Tibial artery (tissue), 4 donors: ENCODE data around the gene GNPTAB.
"Not testable (repeated sequence)": the region's sequence is repeated elsewhere in the genome, so short reads cannot be mapped to it uniquely, and the experiment has no call there.

Experiments used
- DNase-seq, 2 donors: peaks; one replicate each; pipeline ENCODE4 v3.0.0-alpha.2; 2019
- H3K27ac ChIP-seq, 2 donors: fragments of 200-600 bp; sonication (generic) in 1 of 2; 1 replicate in 1 of 2; 2 replicates in 1 of 2; pipeline ENCODE4 v1.5.1; 2018 to 2019; ENCODE audit warnings: mild to moderate bottlenecking in 1 of 2
- H3K27me3 ChIP-seq, 2 donors: fragments of 200-600 bp; sonication (generic) in 1 of 2; one replicate each; pipeline versions ENCODE4 v1.5.1 to v1.6.0; 2016 to 2019
- H3K36me3 ChIP-seq, 3 donors: fragments of 200-600 bp; sonication (generic) in 2 of 3; one replicate each; pipeline ENCODE4 v1.5.1; 2016 to 2019; ENCODE audit warnings: mild to moderate bottlenecking in 2 of 3
- H3K4me1 ChIP-seq, 4 donors: fragments of 200-600 bp; sonication (generic) in 2 of 4; 1 replicate in 3 of 4; 2 replicates in 1 of 4; pipeline ENCODE4 v1.5.1; 2016 to 2019
- H3K4me3 ChIP-seq, 2 donors: fragments of 200-600 bp; sonication (generic) in 1 of 2; 1 replicate in 1 of 2; 2 replicates in 1 of 2; pipeline ENCODE4 v1.5.1; 2018 to 2019; ENCODE audit warnings: mild to moderate bottlenecking in 2 of 2
- H3K9me3 ChIP-seq, 3 donors: fragments of 200-600 bp; sonication (generic) in 1 of 3; one replicate each; pipeline ENCODE4 v1.5.1; 2016 to 2019
- CTCF ChIP-seq, 2 experiments: fragments of 200-600 bp in 1 of 2; fragments of 450-650 bp in 1 of 2; IDR thresholded peaks; one replicate each; pipeline ENCODE4 v1.5.1; 2017 to 2019; ENCODE audit warnings: antibody characterized with exemption in 2 of 2, mild to moderate bottlenecking in 1 of 2, moderate library complexity in 1 of 2
- intact Hi-C: fragments of 100-400 bp; cut with DNase I; formaldehyde crosslinking; loops from one replicate; pipeline ENCODE4 v1.15.0; 2023; ENCODE audit warnings: low total_unique reads

GNPTAB gene

GRCh38 chr12:101876322-101876860, 45.6 kb upstream of the GNPTAB start:
- DNase-seq, result no peak
- intact Hi-C loops, result loop anchor here (2.0 to 10.0 kb wide), 2 partner anchors 46 to 188 kb away; partner anchors contain the start of genes GNPTAB and WASHC3
- H3K4me1 ChIP-seq, result peaks cover 0 to 18% (median 4%) of the 10 kb centered on the region in 4 donors
- H3K9me3 ChIP-seq, result no peaks in the 10 kb centered on the region
- H3K27me3 ChIP-seq, result no peaks in the 10 kb centered on the region
- TF ChIP-seq CTCF (IDR thresholded peaks at IDR 0.05), result no peak
- no peaks in the 10 kb centered on the region for H3K36me3 ChIP-seq
- peak overlapping the region; percentile 71 to 74 for H3K4me3 ChIP-seq
- peak overlapping the region; percentile 94 to 99 for H3K27ac ChIP-seq

- peak overlapping the region; percentile 94 to 99 for H3K27ac ChIP-seq
- no peaks in the 10 kb centered on the region for H3K27me3 ChIP-seq
- intact Hi-C loops, result loop anchor here (10.0 kb wide), 1 partner anchor 190 kb away; the partner anchor contains the start of gene WASHC3
- no peaks in the 10 kb centered on the region for H3K9me3 ChIP-seq
- H3K4me3 ChIP-seq, result no peak overlapping the region
- no peaks in the 10 kb centered on the region for H3K36me3 ChIP-seq
- peaks cover 0 to 18% (median 4%) of the 10 kb centered on the region in 4 donors for H3K4me1 ChIP-seq
- TF ChIP-seq CTCF (IDR thresholded peaks at IDR 0.05), result no peak
- no peak for DNase-seq
Measured at GRCh38 chr12:101875162-101875561, 44.4 kb upstream of the GNPTAB start.

- no peak for TF ChIP-seq CTCF (IDR thresholded peaks at IDR 0.05)
- intact Hi-C loops, result loop anchor here (10.0 kb wide), 1 partner anchor 194 kb away; the partner anchor contains the start of gene WASHC3
Measured at GRCh38 chr12:101870925-101871324, 40.2 kb upstream of the GNPTAB start.

GRCh38 chr12:101867619-101868018, 36.9 kb upstream of the GNPTAB start:
- H3K4me3 ChIP-seq, intact Hi-C loops, H3K9me3 ChIP-seq, H3K4me1 ChIP-seq, DNase-seq, H3K27ac ChIP-seq, H3K36me3 ChIP-seq, H3K27me3 ChIP-seq: not testable (repeated sequence)

More at GRCh38 chr12:101870925-101871324, 40.2 kb upstream of the GNPTAB start:
- DNase-seq, result no peak
- no peak overlapping the region for H3K27ac ChIP-seq
- H3K36me3 ChIP-seq, result no peaks in the 10 kb centered on the region
- H3K4me1 ChIP-seq, result peaks cover 0 to 6% (median 0%) of the 10 kb centered on the region in 4 donors
- H3K4me3 ChIP-seq, result no peak overlapping the region
- no peaks in the 10 kb centered on the region for H3K27me3 ChIP-seq
- H3K9me3 ChIP-seq, result no peaks in the 10 kb centered on the region

GRCh38 chr12:101866615-101867373, 36.0 kb upstream of the GNPTAB start:
- Histone ChIP-seq H3K4me3 (no peak overlapping the region), H3K27me3 (no peaks in the 10 kb centered on the region), H3K36me3 (no peaks in the 10 kb centered on the region), H3K4me1 (no peaks in the 10 kb centered on the region), H3K27ac (no peak overlapping the region), H3K9me3 (peaks cover 0 to 5% (median 0%) of the 10 kb centered on the region in 3 donors)
- no peak for DNase-seq
- no peak for TF ChIP-seq CTCF (IDR thresholded peaks at IDR 0.05)
- intact Hi-C loops, result no loop called here

GRCh38 chr12:101863981-101864380, 33.2 kb upstream of the GNPTAB start:
- H3K9me3 ChIP-seq, result peaks cover 0 to 5% (median 0%) of the 10 kb centered on the region in 3 donors
- no peaks in the 10 kb centered on the region for H3K27me3 ChIP-seq
- no peak for TF ChIP-seq CTCF (IDR thresholded peaks at IDR 0.05)
- H3K4me1 ChIP-seq, result no peaks in the 10 kb centered on the region
- no peaks in the 10 kb centered on the region for H3K36me3 ChIP-seq
- intact Hi-C loops, result no loop called here
- no peak for DNase-seq
- no peak overlapping the region for H3K4me3 ChIP-seq
- H3K27ac ChIP-seq, result no peak overlapping the region
